Hematopoietic multipotent progenitor cell treated with erythropoietin and hydrocortisone succinate and interleukin-3 and kit ligand, for 4 days (in vitro differentiated cells): ENCODE measurements around the gene C19orf25.
"Not testable (repeated sequence)": the region's sequence is repeated elsewhere in the genome, so short reads cannot be mapped to it uniquely, and the experiment has no call there.

Experiments used
- DNase-seq: peaks from one replicate; pipeline ENCODE4 v3.0.0-alpha.2; 2015

Gene C19orf25

DNA sequence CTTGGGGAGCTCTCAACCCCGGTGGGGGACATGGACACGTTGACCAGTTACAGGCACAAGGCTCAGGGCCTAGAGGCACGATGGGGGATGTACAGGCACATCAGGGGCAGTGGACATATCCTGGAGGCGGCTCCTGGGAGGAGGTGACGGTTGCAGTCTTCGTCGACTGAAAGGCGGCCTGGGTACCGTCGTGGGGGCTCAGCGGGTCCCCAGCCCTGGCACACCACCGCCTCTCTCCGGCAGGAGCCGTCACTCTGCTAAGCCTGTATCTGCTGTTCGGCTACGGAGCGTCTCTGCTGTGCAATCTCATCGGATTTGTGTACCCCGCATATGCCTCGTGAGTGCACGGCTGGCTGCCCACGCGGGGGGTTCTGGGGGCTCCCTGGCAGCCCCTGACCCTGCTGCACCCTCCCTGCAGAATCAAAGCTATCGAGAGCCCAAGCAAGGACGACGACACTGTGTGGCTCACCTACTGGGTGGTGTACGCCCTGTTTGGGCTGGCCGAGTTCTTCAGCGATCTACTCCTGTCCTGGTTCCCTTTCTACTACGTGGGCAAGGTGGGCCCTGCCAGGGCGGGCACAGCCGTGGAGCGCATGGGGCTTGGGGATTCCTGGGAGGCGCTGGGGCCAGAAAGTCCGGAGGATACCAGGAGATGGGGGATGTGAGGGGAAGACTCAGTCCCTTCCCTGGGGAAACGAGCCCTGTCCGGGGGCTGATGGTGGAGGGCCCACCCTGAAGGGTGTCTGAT is 16.2 kb upstream of the C19orf25 start:
- no peak for DNase-seq

DNA sequence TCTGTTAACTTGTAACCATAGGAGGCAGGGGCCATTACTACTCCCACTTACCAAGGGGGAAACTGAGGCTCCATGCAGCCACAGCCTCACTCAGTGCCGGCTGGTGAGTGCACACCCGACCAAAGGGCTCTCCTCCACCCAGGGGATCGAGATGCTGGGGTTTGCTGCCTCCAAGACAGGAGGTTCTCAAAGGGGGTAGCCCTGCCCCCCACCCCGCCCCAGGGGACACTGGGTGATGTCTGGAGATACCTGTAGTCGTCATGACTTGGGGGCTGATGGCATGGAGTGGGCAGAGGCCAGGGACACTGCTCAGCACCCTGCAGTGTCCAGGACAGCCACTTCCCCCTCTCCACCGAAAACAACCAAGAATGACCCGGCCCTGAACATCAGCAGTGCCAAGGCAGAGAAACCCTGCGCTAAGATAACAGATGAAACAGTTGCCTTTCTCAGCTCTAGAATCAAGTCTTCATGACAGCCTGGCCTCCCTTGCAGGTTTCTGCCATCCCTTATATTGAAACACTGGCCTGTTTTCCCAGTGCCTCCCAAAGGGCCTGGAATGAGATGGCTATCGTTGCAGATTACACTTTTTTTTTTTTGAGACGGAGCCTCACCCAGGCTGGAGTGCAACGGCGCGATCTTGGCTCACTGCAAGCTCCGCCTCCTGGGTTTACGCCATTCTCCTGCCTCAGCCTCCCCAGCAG is 15.2 kb upstream of the C19orf25 start:
- DNase-seq, result no peak

DNA sequence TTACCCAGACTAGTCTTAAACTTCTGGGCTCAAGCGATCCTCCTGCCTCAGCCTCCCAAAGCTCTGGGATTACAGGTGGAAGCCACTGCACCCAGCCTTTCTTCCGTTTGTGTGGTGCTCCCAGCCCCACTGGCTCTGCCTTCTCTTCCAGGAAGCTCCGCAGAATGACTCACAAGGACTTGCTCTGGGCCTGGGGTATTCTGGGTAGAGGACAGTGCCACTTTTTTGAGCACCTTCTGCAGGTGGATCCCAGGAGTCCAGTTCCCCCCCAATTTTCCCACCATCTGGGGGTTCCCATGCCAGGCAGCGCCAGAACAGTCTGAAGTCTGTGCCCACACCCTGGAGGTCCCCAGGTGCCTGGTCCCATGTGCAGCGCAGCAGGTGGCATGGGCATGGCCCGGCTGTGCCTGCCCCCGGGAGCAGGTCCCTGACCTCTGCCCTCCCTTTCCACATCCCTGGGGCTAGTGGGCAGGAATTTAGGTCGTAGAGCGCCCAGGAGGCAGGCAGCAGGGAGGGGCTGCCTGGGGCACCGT is 13.5 kb upstream of the C19orf25 start:
- DNase-seq, result no peak

DNA sequence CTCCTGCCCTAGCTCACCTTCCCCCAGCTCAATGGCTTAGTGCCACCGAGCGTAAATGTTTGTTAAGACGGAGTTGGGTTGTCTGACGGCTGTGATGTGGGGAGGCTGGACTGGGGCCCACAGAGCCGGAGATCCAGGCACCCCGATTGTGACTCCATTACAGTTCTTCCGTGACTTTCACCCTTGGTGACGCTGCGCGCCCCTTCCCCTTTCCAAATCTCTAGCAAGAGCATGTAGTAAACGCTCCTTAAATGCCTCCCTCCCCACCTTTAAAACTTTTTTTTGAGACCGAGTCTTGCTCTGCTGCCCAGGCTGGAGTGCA is 12.8 kb upstream of the C19orf25 start:
- no peak for DNase-seq

DNA sequence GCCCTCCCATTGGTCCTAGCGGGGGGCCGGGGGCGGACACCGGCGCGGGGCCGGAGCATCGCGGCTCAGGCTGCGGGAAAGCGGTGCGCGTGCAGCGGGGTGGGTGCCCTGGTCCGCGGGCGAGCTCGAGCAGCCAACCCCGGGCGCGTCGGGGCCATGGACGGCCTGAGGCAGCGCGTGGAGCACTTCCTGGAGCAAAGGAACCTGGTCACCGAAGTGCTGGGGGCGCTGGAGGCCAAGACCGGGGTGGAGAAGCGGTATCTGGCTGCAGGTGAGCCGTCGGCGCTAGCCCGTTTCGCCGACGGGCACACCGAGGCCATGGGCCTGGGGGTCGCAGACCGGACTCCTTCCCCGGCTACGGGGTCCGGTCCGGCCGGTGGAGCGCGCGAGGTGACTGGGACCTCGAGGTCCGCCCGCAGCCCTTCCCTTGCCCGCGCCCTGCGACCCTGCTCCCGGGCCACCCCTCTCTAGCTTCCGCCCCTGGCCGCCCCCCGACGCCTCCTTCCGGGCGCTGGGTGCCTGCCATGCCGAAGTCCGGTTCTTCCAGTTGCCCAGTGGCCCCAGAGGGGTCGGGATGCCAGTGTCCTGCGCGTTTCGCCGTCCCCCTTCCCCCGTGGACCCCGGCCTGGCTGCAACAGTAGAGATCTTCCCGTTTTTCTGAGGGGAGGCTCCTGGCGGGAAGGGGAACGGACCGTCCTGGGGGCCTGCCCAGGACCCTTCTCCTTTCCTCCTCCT is 12.3 kb upstream of the C19orf25 start, which contains the start of gene REEP6:
REEP6 (plus strand) TSS at position 68 of the 735 bp plus-strand sequence; CDS start at position 157, 89 bp downstream.
- no peak for DNase-seq

DNA sequence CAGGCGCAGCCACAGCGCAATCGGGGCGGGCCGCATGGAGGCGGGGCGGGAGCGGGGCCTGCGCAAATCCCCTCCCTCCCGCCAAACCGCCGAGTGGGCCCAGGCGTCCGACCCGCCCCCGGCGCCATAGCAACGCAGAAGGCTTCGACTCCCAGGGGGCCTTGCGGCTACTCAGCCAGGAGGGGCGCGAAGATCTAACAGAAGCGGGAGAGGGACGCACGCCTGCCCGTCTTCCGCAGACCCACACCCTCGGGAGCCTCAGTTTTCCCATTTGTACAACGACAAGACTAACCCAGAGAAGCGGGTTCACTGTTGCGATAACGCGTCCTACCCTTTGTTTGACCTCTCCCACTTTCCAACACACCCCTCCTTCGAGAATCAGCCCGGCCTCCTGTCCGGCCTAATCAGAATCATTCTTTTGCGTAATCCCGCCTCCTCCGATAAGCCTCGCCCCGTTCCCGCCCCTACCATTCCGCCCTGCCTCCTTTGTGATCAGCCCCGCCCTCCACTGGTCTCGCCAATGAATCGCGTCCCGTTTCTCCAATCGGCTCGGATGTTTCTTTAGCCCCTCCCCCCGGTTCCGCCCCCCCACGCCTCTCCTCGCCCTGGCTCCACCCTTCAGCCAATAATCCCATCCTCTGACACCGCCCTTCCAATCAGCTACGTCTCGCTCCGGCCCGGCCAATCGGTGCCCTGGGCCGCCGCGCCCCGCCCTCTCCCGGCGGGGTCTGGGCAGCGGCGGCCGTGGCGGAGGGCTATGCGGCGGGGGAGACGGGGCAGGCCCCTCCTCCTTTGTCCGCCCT is 11.5 kb upstream of the C19orf25 start, which contains the start of gene PCSK4:
PCSK4 (minus strand) TSS at position 40 of the 803 bp plus-strand sequence; CDS start at position 36, 4 bp downstream.
- peak; percentile 99 for DNase-seq

DNA sequence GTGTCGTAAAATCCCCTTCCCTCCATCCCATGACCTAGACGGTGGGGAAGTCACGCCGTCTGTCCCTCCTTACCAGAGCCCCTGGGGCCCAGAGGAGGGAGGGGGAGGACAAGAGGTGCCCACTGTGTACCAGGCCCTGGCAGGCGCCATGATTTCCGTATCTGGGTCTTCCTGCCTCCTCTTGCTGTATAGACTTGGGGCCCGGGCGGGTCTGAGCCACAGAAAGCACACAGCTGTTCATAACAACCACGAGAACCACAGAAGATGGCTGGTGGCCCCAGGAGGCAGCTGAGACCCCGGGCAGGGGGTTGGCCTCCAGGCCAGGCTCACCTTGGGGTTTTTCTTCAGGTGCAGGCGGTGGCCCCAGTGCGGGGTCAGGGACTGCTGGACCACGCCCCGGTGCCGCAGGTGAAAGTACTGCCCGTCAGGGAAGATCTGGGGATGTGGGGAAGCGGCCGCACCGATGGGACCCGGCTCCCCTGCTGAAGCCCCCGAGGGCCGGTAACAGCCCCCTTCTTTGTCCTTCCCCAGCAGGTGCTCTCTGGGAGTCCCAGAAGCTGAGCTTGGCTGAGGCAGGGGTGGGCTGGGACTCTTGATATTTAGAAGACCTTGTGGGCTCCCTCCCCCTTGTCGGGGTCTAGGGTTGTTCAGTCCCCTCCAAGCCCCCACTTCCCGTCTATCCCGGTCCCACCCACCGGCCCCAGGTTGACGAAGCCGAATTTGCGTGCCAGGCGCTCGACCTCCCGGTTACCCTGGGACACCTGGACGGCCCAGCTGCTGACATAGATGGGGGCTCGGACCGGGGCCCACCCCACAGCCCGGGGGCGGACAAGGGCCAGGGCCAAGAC is 10.7 kb upstream of the C19orf25 start:
- DNase-seq, result peak; percentile 68

DNA sequence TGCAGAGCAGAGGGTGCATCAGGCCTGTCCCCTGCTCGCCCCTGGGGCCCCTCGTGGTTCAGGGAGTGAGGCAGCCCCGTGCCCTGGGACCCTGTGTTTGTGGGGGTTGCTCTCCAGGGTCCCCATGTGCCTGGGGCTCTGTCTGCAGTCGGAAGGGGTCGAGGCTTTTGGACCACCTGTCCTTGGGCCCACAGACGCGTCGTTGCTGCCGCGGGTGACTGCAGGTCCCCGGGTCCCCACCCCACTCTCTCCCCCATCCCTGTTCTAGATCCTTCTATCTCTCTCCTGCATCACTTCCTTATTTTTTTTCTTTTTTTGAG is 9.2 kb upstream of the C19orf25 start:
- DNase-seq, result no peak

DNA sequence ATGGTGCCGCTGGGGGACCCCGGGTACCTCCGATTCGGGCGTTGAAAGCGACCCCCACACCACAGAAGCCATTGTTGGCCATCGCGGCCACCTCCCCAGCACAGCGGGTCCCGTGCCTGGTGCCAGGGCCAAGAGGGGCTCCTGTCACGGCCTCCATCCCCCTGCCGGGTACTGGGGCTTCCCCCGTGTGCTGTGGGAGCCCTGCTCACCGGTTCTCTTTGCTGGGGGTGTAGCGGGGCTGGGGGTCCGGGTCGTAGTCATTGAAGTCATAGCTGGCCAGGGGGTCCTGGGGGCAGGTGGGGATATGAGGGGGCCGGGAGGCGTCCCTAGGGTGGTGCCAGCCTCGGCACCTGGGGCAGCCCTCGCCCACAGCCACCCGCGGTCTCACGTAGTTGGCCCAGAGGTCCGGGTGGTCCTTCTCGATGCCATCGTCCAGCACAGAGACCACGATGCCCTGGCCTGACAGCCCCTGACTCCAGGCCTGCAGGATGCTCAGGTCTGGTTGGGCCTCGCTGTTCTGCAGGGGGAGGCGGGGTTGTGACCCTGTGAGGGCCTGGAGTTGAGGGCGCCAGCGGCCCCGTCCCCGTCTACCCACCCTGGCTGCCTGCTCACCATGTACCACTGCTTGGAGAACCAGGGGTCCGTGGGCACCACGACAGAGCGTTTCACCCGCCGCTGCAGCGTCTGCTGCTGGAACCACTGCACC is 8.7 kb upstream of the C19orf25 start:
- DNase-seq, result no peak

DNA sequence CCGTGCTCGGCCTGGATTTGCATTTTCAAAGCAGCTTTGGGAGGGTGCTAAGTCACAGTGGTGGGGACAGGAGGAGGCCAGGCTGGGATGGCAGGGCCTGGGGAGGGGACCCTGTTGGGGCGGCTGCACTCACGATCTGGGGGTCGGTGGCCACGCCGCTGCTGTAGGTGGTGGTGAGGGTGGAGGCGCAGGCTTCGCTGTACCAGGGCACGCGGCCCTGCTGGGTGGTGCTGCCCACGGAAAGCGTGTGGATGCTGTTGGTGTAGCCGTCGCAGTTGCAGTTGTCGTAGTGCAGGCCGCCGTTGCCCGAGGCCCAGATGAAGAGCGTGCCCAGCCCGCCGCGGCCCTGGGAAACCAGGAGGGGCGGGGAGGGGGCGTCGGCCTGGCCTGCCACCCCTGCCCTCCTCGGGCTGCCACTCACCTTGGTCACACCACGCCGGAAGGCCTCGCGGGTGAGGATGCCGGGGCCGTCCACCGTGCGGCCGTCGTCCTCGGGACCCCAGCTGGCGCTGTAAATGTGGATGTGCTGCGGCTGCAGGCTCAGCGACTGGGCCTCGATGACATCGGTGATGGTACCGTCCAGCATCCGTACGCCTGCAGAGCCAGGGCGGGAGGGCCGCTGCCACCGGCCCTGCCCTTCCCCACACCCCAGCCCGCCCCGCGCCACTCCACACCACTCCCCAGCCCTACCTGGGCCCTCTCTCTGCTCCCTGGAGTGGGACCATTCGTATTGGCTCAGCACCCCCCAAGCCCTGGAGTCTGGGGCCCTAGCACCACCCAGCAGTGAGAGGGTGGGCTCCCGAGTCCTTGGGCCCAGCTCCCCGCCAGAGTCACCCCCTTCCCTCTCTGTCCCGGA is 7.9 kb upstream of the C19orf25 start:
- DNase-seq, result no peak

DNA sequence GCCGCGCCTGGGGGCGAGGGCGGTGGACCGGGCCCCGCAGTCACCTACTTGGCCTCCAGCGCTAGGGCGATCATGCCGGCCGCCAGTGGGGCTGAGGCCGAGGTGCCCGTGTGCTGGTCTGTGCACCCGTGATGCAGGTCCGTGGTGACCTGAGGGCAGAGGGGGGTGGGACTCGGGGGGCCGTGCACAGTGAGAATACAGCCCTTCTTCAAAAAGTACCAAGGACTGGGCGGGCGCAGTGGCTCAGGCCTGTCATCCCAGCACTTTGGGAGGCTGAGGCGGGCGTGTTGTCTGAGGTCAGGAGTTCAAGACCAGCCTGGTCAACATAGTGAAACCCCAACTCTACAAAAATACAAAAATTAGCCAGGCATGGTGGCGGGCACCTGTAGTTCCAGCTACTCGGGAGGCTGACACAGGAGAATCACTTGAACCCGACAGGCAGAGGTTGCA is 5.0 kb upstream of the C19orf25 start:
- no peak for DNase-seq

DNA sequence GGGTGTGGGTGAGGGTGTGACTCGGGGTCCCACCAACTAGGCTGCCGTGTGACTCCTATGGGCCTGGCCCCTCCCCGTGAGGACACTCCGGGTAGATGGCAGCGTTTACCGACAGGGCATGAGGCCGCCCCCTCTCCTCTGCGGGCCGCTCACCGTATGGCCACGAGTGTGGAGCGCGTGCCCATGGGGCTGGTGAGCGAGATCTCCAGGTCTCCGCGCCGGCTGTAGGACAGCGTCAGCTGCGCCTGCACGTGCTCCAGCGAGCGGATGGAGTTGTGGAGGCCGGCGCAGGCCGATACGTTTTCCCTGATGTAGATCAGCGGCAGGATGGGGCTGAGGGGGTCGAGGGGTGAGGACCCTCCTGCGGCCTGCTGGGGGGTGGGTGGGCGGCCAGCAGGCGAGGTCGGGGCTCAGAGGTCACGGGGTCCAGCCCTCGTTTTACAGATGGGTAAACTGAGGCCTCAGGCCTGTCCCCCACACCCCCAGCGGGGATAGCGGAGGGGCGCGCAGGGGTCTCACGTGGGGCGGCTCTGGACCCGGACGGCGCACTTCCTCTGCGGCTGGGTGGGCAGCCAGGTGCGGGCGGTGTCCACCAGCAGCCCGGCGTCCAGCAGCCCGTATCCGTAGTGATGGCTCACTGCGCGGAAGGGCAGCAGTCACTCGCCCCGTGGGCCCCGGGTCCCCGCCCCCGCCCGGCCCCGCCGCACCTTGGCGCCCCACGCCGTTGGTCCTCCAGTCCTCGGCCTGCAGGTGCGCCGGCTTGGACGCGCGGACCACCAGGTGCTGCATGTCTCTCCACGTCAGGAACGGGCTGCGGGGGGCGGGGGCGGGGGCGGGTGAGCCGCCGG is 4.3 kb upstream of the C19orf25 start:
- DNase-seq, result no peak

DNA sequence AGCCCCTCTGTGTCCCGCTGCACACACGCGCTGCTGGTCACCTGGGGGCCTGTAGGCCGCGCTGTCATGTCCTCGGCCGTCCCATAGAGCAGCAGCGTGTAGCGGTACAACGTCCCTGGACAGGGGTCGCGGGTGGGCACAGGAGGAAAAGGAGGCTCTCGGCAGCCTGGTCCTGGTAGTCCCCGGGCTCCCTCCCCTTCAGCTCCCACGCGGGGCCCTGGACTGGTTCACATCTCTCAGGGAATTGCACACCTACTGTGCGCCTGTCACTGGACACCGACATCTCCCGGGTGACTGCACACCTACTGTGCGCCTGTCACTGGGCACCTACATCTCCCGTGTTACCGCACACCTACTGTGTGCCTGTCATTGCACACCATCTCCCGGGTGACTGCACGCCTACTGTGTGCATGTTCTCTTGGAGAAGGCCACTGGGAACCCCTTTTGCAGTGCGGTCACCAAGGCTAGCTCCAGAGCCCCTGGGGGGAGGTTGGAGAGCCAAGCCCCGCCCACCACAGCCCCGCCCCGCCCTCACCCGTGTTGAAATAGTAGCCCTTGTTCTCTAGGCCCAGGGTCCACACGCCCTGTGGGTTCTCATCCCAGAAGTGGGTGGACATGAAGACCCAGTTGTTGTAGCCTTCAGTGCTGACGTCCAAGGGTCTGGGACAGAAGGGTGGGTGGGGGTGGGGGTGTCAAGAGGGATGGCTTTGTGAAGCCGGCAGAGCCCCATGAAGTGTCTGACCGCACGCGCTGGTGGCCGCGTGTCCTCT is 3.5 kb upstream of the C19orf25 start:
- DNase-seq, result no peak

DNA sequence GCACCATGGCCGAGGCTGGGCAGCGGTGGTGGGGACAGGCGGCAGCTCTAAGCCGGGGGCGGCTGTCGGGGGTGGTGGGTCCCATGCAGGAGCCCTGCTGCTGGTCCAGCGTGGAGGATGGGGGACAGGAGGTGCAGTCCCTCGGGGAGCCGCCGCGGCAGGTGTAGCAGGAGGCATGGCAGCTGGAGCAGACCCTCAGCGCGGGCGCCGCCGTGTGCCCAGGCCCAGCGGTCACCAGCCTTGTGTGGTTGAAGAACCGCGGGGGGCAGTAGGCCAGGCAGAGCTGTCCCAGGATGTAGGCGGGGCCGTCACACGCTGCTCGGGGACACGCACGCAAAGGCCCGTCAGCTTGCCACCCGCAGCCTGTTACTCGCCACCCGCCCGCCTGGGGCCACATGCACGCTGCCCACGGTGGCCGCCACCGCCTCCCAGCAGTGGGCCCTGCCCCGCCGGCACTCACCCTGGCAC is 2.9 kb upstream of the C19orf25 start:
- DNase-seq, result no peak

DNA sequence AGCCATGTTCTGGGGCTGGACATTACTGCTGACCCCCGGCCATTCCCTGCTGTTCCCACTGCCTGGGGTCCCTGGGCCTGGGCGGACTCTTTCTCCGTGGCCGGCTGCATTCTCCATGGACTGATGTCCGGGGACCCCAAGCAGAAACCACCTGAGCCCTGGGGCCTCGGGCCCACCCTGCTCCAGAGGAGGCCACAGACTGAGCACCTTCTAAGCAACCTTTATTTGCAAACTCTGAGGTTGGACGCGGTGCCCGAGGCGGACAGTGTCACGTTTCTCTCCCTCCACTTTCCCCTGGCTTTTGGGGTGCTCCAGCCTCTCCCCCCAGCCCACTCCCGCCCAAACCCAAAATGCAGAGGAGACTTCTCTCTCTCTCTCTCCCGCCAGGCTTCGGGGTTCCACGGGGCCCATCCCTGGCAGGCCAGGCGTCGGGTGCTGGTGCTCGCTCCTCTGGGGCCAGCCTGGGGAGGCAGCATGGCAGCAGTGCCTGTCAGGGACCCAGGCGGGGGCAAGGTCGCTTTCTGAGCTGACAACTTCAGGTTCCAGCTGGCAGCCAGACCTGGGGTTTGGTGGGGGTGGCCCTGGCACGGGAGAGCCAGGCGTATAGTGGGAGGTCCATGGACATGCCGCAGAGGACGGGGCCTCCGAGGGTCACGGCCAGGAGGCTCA is 2.3 kb upstream of the C19orf25 start:
- no peak for DNase-seq

DNA sequence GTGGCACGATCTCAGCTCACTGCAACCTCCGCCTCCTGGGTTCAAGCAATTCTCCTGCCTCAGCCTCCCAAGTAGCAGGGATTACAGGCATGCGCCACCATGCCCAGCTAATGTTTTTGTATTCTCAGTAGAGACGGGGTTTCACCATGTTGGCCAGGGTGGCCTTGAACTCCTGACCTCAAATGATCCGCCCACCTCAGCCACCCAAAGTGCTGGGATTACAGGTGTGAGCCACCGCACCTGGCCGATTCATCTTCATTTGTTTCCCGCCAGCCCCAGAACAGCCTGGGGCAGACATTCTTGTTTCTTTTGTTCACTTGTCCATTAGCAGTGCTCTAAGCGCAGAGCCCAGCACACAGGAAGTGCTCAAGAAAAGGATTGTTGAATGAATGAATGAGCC is 2.0 kb downstream of the C19orf25 start:
- not testable (repeated sequence) for DNase-seq

DNA sequence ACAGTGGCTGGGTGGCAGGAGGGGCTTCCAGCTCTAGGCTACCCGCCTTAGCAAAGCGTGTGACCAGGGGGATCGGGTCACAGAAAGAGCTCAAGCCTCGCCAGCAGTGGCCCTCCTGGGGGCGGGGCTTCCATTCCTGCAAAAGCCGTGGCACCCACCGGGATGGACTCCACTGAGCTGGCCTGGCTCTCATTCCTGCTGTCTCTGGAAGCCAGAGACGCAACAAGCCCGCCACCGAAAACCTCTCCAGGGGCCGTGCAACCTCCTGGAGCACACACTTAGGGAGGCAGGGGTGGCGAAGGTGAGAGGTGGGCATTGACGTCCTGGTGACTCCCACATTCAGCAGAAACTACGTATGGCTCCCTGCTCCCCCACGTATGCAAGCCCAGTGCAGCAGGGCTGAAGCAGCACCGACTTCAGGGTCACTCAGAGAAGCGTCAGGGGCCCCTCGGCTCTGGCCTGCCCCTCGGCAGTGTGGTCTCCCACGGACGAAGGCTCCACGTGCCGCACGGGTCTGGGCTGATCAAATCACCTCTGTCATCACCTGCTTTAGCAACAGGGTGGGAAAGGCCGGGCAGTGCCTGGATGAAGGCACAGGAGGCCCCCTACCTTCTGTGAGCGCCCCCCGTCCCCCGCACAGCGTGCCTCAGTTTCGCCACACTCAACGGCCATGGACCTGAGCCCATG is 3.1 kb downstream of the C19orf25 start:
- no peak for DNase-seq
